HG03097 (cell line): ENCODE data around the gene PTPRA.
A peak's percentile ranks its signal among the peaks of the same experiment; 100 is the strongest.

ENCODE experiments used
- ATAC-seq: cut with Tn5 transposase; IDR thresholded peaks from one replicate; pipeline ENCODE4 v1.9.1; 2021; ENCODE audit not compliant: unreplicated experiment, low FRiP score

PTPRA gene

DNA sequence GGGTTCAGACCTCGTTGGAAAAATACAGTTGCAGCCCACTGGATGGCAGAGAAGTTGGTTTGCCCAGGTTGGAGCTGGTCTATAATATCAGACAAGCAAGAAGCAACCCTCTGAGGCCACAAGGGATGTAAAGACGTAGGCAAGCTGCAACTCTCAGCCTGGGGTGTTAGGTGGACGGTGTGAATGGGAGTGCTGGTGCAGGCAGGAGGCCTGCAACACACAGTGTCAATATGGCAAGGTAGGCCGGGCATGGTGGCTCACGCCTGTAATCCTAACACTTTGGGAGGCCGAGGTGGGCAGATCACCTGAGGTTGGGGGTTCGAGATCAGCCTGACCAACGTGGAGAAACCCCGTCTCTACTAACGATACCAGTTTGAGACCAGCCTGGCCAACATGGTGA is 22.2 kb upstream of the PTPRA start:
- no peak for ATAC-seq

DNA sequence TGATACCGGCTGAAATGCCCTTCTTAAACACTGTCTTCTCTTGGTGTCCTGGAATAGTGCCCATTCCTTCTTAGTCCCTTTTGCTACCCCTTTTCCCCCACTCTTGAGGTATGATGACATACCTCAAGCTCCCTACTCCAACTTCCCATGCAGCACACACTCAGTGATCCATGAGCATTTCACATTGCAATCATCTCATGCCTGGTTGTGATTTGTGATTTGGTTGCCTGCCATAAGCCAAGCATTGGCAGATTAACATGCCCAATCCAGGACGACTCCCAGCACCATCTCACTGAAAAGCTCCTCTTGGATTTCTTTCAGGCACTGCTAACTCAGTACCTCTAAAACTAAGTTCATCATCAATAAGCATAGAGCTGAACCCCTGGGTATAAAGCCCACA is 14.7 kb upstream of the PTPRA start:
- ATAC-seq = no peak

DNA sequence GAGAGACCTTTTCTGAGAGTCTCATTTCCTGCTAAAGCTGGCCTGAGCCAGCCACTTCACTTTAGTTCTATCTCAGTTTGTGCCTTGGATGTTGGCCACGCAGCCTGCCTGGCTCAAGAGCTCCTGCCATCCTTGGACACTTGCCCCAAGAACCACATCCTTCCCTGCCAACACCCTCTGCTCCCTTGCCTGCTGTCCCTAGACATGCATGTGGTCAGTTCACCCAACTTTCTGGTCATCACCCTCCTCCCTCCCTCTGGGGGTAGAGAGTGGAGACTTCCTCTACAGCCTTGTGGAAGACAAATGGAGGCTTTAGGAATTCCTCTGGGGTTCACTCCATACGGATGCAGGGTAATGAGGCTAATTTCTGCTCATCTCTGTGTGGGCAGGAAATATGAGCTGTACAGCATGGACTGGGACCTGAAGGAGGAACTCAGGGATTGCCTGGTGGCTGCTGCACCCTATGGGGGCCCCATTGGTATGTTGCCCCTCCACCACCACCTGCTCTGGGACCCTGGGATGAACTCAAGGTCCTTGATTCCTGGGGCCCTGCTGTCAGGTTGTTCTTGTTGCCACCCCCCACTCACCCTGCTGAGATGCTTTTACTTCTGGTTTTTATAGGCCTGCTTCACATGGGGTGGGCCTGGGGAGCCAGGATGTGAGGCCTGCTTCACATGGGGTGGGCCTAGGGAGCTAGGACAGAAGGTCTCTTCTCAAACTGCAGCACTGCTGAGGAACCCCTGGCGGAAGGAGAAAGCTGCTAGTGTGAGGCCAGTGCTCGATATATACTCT is 13.8 kb upstream of the PTPRA start:
- ATAC-seq = no peak

DNA sequence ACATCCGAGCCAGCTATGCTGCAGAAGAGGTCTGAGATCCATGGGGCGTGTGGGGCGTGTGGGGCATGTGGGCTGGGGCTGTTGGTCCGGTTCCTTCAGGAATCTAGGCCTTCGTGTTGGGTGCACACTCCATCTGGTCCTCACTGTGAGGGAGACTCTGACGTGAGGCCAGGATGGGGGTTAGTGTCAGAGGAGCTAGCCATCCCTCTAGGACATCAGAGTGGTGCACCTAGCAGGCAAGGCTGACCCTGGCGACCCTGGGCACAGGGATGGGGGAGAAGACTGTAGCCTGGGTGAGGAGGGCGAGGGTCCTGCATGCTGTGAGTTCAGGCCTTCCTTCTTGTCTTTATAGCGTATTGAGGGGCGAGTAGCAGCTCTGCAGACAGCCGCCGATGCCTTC is 8.7 kb upstream of the PTPRA start:
- ATAC-seq = no peak

DNA sequence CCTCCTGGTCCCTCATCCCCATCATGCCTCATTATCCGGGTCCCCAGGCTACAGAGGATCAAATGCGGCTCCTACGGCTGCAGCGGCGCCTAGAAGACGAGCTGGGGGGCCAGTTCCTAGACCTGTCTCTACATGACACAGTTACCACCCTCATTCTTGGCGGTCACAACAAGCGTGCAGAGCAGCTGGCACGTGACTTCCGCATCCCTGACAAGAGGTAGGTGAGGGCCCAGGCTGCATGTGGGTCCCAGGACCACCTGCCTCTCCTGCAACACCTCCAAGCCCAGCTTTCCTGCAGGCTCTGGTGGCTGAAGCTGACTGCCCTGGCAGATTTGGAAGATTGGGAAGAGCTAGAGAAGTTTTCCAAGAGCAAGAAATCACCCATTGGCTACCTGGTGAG is 8.2 kb upstream of the PTPRA start:
- ATAC-seq = no peak

DNA sequence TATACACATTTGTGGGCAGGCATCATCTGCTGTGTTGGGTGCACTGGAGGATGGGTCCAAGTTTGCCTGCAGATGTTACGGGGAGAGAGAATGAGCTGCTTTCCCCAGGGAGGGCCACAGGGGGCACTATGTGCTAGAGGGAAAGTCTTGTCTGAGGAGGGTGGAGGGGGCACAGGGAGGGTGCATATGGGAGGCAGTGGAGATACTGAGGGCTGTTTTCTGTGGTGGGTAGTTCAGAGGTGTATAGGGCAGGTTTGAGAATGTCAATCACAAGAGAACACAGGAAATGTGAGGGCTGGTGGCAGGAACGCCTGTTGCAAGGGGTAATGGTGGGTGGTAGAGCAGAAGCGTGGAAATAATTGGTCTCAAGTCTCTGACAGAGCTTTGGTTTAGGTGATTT is 7.7 kb upstream of the PTPRA start:
- no peak for ATAC-seq

DNA sequence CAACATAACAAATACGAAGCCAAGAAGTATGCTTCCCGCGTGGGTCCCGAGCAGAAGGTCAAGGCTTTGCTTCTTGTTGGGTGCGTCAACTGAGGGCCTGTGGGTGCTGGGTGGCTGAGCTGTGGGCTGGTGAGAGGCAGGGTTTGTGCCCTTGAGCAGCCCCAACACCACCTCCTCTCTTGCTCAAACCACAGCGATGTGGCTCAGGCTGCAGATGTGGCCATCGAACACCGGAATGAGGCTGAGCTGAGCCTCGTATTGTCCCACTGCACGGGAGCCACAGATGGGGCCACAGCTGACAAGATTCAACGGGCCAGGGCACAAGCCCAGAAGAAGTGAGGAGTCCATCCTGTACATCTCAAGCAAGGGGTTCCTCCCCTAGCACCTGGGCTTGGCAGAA is 7.0 kb upstream of the PTPRA start:
- no peak for ATAC-seq

DNA sequence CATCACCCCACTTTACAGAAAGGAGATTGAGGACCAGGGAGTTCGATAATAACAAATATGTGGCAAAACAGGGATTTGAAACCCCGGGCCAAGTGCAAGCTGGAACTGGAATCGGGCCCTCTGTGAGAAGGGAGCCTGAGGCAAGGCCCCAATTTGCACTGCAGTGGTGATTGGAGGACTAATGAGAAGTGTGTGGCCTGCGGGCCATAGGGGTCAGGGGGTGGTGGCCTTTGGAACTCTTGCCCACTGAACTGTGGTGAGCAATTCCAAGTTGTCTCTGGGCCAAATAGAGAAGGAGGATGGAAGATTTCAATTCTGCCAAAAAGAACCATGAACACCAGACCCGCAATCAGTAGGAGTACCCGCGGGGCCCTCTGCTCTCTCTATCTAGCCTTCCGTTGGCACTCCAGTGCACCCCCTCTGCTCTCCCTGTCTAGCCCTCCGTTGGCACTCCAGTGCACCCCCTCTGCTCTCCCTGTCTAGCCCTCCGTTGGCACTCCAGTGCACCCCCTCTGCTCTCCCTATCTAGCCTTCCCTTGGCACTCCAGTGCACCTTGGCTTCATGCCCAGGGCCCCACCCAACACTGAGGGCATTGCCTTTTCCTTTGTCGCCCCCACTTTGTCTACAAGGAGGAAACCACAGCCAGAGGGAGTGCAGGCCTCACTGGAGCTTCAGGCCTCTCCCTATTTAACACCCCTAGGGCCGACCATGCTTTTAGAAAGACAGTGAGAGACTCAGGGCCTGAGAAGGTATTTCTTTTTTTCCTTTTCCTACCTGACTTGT is 6.0 kb upstream of the PTPRA start:
- no peak for ATAC-seq

DNA sequence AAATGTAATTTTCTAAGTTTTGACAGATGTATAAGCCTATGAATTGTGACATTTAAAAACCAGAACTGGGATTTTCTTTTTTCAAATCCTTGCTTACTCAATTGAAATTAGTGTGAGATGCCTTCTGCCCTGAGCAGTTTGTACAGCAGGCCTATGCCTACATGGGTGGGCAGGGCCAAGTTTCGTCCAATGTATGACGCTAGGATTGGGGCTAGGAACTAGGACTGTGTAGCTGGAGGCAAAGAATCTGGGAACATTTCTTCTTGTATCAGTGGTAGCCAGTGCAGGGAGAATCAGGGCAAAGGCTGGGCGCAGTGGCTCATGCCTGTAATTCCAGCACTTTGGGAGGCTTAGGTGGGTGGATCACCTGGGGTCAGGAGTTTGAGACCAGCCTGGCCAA is 3.9 kb upstream of the PTPRA start:
- no peak for ATAC-seq

DNA sequence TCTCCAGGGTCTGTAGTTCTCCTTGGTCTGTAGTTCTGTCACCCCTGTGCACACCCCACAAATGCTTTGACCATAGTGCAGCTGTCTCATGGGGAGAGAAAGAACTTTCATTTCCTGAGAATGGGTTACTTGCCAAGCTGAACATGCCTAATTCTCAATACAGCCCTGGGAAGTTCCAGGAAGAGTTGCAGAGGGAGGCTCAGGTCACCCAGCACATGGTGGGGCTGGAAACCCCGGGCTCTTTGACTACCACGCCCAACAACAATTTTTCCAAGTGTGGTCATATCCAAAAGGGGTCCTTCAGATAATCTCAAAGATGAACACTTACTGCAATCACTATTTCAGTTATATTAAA is 2.2 kb upstream of the PTPRA start:
- ATAC-seq = no peak

DNA sequence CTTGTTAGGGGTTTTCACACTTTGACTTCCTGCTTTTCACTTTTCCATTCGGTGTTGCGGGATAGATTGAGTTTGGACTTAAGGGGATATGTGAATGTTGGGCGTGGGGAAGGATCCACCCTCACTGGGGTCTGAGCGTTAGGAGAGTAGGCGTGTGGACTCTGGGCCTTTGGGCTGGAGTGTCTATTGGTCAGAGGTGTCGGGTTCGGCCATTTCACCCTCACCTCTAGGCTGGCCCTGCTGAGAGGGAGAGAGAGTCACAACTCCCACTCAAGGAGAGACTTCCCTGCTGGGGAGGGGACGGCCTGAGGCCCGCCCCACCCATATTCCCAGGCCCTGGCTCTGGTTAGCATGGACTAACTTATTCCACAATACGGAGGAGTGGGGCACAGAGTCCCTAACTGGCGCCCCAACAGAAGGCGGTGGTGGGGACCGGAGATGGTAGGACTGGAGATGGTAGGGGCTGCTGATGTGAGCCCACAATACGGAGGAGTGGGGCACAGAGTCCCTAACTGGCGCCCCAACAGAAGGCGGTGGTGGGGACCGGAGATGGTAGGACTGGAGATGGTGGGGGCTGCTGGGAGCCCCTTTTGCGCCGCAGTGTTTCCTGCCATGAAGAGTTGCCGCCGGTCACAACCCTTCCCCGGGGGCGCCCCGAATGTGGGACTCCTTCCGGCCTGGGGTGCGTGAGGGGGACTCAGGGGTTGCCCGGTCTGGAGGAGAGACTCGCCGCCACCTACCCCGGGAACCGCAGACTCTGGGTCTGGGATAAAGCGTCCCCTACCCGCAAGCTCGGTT is 1.4 kb upstream of the PTPRA start:
- no peak for ATAC-seq

DNA sequence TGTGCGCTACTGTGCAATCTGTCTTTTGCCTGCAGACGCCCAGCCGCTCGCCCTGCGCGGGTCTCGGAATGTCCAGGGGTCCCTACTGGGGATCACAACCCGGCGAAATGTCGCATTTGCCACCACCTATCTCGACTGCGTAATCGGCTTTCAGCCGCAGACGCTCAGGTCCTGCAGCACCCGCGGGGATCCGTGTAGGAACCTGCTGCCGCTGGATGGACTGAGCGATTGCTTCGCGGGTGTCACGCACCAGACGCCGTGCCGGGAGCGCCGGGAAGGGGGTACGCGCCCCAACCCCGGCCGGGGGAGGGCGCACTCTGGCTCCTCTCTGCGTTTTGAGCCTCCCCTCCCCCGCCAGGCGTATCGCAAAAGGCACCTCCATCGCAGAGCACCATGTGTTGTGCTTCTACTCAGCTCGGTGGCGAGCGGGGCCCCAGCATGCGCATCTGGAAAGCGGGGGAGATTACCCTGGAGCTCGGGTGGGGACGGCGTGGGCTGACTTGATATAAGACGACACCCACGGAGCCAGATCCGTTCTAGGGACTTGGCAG is 747 bp upstream of the PTPRA start:
- no peak for ATAC-seq

DNA sequence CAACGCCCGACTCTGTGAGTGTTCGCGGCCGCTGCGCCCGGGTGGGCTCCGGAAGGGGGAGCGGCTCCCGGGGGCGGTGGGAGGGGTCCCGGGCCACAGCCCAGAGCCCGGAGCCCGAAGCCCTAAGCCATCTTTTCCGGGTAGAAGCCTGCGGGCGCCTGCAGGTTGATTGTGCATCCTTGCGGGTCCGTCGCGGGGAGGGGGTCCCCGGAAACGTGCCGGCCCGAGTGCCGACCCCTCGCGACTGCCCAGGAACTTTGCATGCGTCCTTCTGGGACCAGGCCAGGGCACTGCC is 413 bp downstream of the PTPRA start:
- ATAC-seq = peak; percentile 36

DNA sequence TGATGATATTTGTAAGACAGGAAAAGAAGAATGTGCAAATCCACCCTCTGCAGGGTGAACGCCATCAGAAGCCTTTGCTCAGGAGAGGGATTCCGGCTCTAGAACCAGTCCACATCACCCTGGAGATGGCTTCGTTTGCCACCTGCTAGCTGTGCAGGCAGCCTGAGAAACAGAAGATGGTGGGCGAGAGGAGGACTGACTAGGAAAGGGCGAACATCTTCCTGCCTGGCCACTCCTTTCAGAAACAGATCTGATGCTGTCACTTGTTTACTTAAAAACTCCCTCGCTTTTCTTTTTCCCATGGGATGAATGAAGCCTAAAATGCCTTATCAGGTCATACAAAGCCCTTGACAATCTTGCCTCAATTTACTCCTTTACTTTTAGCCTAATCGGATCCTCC is 1.2 kb downstream of the PTPRA start:
- ATAC-seq = no peak

DNA sequence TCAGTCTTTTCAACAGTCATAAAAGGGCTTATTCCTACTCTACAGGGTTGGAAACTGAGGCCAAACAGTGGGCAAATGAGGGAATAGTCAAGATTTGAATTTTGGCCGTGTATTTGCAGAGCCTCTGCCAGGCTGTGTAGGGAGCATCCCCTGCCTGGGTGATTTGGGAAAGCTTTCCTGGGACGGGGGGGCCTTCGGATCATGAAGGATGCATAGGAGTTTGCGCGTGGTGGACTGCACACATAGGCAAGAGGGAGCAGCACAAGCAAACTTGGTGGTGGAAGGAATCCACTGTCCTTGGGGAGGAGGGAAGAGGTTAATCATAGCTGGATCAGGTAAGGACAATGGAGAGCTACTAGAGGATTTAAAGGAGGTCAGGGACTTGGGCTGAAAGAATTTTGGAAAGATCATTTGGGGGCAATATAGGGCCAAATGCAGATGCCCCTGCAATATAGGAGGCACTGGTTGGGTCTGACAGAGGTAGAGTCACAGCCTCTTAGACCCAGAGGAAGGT is 2.5 kb downstream of the PTPRA start:
- no peak for ATAC-seq

DNA sequence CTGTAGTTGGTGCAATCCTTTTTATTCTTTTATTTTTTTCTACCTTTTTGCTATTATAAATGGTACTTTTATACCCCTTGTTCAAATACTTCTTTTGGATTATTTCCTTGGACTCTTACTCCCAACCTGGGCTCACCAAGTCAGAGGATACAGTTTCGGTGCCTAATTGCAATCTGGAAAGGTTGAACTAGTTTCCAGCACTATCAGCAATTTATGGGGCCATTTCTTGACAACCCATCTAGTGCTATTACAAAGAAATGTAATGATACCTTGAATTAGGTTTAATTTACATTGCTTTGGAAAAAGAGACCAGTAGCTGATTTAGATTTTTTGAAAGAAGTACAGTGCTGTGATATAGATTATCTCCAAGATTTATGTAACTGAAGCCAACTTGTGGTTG is 5.2 kb downstream of the PTPRA start:
- ATAC-seq = no peak

DNA sequence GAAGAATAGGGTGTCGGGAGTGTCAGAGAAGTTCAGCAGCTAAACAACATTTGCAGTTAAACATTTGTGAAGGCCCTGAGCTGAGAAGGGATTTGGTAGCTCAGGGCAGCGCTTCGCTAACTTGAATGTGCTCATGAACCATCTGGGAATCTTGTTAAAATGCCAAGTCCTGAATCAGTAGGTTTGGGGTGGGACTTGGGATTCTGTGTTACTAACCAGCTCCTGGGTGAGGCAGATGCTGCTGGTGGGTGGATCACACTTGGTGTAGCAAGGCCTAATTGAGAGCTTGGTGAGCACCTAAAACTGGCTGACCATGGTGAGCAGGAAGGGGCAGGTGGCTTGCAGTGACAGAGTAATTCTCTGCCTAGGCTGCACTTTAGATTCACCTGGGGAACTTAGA is 5.9 kb downstream of the PTPRA start:
- no peak for ATAC-seq

DNA sequence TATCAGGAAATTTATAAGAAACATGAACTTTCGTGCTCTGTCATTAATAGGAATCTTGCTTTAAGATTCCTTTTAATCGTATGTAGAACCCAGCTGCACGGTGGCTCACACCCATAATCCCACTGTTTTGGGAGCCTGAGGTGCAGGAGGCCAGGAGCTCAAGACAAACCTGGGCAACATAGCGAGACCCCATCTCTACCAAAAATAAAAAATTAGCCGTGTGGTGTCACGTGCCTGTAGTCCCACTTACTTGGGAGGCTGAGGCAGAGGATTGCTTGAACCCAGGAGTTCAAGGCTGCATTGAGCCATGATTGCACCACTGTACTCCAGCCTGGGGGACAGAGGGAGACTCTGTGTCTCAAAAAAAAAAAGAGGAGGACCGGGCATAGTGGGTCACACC is 7.4 kb downstream of the PTPRA start:
- no peak for ATAC-seq

DNA sequence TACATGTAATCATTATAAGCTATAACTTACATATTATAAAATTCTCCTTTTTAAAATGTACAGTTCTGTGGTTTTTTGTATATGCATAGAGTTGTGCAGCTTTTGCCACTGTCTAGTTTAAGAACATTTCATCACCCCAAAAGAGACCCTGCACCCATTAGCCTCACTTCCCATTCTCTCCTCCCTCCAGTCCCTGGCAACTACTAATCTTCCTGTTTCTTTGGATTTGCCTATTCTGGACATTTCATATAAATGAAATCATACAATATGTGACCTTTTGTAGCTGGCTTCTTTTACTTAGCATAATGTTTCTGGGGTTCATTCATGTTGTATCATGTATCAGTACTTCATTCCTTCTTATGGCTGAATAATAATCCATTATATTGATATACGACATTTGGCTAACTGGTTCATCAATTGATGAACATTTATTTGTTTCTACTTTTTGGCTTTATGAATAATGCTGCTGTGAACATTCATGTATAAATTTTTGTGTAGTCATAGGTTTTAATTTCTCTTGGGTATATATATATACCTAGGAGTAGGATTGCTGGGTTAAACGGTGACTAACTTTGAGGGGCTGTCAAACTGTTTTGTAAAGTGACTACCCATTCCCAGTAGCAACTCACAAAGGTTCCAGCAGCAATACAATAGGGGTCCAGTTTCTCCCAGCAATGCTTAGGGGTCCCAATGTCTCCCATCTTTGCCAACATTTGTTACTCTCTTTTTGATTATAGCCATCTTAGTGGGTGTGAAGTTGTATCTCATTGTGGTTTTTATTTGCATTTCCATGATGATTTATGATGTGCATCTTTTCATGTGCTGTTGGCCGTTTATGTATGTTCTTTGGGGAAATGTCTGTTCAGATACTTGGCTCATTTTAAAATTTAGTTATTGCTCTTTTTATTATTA is 10.7 kb downstream of the PTPRA start:
- no peak for ATAC-seq

DNA sequence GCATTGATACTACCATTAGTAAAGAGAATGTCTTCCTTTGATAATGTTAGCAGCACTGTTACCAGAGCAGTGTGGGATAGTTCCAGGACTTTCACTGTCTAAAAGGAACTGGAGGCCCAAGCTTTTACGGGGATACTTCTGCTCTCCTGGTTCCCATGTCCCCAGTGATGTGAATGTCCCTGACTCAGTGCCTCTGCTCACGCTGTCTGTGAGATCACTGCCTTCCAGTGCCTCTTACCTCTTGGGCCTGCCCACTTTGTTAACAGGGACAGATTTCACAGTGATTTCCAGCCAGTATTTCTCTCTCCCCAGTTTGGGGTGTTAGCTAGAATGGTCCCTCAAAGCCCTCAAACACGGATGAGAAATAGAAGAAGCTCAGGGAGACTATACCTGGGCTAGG is 14.4 kb downstream of the PTPRA start:
- no peak for ATAC-seq
